DMS114 treated with DMSO at 0.1 percent for 48 hours (cell line): ENCODE measurements around the gene SERINC2.

Source experiments
- DNase-seq: peaks from one replicate; lab custom pipeline; 2025; ENCODE audit not compliant: unreplicated experiment; lab: John Stamatoyannopoulos, UW

Gene SERINC2

DNA sequence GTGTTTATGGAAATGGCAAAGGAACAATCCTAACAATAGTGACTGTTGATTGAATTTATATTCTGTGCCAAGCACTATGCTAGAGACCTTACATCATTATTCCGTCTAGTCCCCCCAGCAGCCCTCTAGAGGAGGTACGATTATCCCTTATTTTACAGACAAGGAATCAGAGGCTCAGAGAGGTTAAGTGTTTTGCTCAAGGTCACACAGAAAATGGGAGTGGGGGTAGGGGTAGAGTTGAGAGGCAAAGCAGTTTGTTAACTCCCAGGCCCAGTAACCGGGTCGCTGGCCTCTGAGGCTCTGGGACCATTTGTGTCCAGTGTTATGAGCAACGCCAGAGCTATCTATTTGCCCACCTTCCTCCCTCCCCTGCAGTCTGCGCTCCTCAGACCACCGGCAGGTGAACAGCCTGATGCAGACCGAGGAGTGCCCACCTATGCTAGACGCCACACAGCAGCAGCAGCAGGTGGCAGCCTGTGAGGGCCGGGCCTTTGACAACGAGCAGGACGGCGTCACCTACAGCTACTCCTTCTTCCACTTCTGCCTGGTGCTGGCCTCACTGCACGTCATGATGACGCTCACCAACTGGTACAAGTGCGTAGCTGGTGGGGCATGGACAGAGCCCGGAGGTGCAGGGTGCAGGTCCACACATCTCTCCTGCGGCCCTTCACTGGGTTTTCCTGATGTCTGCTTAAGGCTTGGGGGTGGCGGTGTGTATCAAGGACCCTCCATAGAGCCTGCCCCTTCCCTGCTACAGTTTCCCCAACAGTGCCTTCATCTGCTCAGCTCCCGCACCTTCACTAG, 19.8 kb downstream of the SERINC2 start:
- DNase-seq: no peak

DNA sequence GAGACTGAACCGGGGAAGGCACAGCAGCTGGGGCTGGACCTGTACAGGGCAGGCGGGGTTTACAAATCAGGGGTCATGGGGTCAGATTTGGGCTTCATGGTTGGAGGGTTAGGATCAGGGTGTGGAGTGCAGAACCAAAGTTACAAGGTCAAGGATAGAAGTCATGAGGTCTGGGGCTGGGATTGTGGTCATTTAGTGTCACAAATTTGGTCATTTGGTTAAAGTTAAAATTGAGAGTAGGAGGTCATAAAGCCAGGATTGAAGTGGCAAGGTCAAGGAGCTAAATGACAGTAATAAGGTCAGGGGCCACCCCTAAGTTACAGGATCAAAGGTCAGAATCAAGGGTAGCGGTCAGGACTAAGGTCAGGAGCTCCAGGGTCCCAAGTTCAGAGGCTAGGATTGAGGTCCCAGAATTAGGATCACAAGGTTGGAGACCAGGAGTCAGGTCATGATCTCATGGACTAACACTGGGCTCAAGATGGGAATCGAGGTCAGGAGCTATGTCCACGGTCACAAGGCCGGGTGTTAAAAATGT, 20.4 kb downstream of the SERINC2 start:
- DNase-seq: no peak

DNA sequence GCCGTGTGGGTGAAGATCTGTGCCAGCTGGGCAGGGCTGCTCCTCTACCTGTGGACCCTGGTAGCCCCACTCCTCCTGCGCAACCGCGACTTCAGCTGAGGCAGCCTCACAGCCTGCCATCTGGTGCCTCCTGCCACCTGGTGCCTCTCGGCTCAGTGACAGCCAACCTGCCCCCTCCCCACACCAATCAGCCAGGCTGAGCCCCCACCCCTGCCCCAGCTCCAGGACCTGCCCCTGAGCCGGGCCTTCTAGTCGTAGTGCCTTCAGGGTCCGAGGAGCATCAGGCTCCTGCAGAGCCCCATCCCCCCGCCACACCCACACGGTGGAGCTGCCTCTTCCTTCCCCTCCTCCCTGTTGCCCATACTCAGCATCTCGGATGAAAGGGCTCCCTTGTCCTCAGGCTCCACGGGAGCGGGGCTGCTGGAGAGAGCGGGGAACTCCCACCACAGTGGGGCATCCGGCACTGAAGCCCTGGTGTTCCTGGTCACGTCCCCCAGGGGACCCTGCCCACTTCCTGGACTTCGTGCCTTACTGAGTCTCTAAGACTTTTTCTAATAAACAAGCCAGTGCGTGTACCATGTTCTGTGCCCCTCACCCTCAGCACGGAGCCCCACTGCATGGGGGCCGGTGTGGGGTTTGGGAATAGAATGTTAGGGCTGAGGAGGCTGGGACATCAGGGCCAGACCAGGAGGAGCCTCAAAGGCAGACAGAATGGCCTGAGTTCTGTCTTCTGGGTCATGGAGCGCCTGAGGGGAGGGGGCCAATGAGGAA, 21.3 kb downstream of the SERINC2 start:
- no peak for DNase-seq

DNA sequence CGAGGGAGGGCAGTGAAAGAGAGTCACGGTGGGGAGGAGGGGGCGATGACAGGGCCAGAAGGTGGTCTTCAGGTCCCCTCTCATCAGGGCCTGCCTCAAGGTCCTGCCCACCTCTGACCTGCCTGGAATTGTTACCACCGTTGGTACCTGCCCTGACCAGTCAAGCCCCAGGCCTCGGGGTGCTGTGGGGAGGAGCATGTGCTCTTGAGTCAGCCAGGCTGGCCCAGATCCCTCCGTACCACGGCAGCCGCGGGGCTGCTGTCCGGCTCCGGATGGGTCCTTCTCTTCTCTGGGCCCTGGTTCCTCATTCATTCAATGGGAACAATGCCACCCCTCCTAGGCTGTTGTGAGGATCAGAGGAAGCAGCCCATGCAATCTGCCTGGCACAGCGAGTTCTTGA, 22.0 kb downstream of the SERINC2 start:
- DNase-seq: no peak

DNA sequence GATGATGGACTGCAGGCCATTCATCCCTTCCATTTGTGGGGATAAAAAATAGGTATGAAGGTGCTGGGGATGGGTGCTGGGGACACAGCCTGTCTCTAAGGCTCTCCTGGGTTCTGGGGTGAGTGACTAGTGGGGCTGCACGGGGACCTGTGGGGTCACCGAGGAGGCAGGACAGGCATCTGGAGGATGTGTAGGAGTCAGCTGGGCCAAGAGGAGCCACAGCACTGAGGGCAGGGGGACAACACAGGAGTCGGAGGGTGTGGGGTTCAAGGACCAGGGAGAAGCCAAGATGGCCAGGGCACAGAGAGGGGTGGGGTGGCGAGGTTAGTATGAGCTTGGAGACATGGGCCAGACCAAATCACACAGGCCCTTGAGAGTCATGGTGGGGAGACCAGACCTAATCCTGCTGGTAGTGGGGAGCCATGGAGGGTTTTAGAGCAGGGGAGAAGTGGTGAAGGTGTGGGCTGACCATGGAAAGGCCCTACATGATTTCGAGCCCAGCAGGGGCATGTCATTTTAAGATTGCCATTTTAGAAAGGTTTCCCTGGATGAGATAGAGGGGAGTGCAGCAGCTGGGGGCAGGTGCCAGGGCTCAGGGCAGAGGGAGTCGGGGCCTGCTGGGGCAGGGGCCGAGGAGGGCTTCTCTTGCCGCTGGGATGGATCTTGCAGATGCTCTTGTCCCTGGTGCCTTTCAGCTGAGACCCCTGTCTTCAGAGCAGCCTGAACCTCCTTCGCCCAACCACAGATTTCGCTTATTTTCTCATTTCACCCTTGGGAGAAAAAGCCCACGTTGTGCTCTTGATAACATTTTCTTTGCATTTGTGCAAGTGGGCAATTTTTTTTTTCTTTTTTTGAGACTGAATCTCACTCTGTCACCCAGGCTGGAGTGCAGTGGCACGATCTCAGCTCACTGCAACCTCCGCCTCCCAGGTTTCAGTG, 22.7 kb downstream of the SERINC2 start:
- DNase-seq: no peak

DNA sequence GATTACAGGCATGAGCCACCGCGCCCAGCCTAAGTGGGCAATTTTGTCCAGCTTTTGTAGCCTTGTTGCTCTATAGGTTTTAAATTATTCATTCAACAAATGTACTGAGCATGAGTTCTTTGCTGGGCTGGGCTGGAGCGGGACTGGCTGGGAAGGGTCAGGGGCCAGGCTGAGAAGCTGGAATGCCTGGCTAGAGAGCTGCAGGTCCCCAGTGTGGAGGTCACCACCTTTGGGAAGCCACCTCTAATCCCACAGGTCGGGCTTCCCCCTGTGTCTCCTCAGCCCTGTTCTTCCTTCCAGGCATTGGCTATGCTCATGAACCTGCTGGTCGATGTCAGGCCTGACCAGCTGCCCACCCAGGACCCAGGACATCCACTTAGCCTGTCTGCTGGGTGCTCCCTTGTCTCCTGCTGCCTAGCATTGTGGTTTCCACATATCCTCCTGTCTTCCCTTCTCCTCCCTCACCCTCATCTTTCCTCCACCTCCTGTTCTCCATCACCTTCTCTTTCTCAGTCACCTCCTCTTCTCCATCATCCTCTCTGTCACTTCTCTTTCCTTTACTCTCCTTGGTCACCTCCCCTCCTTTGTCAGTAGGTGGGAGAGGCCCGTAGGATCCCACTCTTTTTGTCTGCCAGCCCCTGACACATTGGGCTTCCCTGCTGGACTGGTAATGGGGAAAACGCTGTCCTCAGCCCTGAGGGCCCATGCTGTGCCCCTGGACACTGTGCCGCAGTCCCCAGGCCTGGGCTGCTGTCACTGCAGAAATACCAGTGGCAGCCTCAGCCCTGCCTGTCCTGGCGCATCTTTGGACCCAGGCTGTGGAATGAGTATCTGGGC, 23.8 kb downstream of the SERINC2 start:
- DNase-seq: no peak

DNA sequence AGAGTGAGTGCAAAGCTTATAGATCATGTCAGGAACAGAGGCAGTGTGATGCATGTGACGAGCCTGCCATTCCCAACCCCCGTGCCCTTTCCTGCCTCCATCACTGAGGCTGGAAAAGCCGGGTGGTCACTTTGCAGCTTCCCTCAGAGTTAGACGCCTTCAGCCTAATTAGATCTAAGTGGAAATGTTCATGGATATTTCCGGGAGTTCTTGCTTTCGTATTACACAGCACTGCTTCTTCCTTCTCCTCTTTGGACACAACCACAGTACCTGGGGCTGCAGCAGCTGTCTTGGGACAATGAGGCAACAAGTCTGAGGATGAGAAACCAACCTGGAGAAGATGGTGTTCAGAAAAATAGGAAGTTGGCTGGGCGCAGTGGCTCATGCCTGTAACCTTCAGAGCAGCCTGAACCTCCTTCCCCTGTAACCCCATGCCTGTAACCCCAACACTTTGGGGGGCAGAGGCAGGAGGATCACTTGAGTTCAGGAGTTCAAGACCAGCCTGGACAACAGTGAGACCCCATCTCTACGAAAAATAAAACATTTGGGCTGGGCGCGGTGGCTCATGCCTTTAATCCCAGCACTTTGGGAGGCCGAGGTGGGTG, 24.5 kb downstream of the SERINC2 start:
- no peak for DNase-seq

DNA sequence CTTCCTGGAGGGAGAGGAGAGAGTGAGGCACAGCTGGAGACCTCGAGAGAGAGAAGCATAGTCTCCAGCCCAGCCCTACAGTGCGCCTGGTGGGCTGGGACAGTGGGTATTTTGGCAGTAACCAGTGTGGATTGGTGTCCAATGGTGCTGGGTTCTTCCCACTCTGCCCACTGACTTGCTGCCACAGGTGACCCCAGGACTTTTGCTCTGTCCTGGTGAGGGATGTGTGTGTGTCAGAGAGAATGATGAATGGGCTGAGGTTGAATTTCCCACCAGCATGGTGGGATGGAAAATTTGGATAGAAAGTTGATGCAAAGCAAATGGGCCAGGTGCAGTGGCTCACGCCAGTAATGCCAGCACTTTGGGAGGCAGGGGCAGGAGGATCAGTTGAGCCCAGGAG, 26.3 kb downstream of the SERINC2 start:
- no peak for DNase-seq

DNA sequence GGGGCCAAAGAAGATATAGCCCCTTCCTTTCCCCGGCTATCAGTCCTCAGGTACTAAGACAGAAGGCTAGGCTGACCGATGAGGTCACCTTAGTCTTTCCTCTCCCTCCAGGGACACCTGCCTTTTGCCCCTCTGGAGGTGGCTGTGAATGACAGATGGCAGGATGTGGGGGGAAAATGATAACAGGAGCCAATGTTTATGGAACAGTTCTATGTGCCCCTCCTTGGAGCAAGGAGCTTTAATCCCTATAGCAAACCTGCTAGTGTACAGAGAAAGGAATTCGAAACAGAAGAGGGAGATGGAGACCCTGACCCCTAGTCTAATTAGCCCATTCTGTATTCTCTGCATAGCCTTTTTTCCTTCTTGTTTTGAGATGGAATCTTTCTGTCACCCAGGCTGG, 28.1 kb downstream of the SERINC2 start:
- no peak for DNase-seq

DNA sequence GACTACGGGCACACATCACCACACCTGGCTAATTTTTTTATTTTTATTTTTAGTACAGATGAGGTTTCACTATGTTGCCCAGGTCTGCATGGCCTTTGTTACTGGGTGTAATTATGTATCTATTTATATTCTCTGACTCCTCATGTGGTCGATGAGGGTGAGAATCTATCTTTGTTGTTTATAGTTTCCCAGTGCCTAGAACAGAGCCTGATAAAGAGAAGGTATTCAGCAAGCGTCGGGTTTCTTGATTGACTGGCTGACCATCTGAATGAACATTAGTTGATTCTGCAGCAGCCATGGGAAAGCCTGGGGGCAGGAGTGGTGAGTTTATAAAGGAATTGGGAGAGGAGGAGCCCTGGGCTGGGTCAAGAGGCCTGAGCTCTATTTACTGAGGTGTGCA, 28.5 kb downstream of the SERINC2 start:
- no peak for DNase-seq

DNA sequence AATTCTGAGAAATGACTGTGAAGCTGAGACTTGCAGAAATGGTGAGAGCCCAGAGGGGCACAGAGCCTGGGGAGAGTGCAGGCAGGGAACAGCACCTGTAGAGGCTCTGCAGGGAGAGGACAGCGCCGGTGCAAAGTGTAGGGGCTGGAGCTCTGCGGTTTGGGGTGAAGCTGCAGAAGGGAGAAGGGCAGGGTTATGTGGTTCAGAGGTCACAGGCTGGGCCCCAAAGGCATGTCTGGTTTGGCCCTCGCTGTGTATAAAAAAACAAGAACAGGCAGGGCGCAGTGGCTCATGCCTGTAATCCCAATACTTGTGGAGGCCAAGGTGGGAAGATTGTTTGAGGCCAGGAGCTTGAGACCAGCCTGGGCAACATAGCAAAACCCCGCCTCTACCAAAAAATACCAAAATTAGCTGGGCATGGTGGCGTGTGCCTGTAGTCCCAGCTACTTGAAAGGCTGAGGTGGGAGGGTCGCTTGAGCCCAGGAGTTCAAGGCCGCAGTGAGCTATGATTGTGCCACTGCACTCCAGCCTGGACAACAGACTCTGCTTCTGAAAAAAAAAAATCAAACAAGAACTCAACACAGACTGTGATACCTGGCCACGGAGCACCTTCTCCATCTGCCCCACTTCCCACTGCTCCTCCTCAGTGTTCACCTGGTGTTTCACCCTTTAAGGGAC, 29.1 kb downstream of the SERINC2 start:
- no peak for DNase-seq

DNA sequence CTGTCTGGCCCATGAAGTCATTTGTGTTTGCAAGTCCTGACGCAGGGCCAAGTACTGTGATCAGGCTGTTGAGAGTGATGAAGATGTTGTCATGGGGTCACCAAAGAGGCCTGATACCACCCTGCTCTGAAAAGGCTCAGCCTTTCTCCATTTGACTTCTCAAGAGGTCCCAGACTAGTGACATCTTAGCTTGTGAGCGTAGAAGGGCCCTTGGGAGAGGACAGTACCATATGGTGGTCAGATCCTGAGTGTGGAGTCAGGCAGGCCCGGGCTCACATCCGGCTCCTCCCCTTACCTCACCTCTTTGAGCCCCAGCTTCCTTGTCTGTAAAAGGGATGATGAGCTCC, 29.6 kb downstream of the SERINC2 start:
- no peak for DNase-seq

DNA sequence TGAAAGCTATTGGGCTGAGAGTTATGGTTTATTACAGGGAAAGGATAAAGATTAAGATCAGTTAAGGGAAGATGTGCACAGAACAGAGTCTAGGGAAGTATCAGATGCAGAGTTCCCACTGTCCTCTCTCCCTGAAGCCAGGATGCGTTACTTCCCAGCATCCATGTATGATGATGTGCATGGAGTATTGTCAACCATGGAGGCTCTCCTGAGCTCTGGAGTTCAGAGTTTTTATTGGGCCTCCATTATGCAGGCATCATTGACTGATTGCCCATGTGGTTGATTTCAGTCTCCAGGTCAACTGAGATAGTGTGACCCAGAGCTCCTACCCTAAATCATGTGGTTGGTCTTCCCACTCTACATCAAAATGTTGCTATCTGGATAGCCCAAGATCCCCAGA, 30.7 kb downstream of the SERINC2 start:
- DNase-seq: no peak

DNA sequence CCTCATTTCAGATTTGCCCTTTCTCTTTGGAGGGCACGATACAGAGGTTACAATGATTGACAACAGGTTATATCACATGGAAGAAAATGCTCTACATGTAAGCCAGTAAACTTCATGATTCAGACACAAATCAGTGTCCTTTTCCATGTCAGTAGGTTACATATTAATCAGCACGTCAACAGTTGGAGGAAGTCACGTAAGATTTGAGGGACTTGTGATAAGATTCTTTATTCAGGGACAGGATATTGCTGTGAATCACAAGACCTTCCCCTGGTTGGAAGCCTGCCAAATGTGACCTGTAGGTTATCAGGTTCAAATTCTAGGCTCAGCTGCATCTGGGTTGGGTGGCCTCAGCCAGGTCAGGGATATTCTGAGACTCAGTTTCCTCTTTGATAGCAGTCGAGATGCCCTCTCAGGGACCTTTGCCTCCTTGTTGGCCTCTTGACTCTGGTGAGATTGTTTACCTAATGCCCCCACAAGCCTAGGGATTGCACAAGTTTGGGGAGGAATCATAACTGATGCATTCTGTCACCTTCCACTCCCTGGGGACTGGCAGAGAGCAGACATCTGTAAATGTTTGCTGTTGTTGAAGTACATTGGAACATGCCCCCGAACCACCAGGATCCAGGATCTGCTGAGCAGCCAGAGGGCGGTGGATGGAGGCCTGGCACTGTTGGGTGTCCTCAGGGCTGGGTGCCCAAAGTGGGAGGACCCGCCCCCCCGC, 31.9 kb downstream of the SERINC2 start:
- DNase-seq: no peak

DNA sequence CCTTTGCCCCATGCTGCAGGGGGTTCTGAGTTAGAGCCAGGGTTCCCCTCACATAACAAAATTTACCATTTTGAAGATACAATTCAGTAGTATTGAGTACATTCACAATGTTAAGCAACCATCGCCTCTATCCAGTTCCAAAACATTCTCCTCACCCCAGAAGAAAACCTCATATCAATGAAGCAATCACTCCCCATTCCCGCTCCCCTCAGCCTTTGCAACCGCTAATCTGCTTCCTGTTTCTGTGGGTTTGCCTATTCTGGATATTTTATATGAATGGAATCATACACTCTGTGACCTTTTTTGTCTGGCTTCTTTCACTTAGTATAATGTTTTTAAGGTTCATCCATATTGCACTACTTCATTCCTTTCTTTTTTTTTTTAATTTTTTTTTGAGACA, 32.9 kb downstream of the SERINC2 start:
- DNase-seq: no peak

DNA sequence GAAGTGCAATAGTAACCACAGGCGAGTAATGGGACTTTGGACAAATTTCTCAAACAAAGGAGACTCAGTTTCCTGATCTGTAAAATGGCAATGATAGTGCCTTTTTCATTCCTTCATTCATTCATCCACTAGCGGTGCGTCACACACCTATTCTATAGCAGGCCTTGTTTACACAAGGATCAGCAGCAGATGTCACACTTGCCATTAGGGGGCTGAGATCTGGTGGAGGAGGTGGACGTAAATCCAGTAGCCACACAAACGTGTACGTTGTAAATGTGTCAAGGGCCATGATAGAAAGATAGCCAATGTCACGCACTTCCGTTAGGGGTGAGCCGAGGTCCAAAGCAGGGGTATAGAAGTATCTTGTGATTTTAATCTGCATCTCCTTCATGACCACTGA, 34.2 kb downstream of the SERINC2 start:
- no peak for DNase-seq

DNA sequence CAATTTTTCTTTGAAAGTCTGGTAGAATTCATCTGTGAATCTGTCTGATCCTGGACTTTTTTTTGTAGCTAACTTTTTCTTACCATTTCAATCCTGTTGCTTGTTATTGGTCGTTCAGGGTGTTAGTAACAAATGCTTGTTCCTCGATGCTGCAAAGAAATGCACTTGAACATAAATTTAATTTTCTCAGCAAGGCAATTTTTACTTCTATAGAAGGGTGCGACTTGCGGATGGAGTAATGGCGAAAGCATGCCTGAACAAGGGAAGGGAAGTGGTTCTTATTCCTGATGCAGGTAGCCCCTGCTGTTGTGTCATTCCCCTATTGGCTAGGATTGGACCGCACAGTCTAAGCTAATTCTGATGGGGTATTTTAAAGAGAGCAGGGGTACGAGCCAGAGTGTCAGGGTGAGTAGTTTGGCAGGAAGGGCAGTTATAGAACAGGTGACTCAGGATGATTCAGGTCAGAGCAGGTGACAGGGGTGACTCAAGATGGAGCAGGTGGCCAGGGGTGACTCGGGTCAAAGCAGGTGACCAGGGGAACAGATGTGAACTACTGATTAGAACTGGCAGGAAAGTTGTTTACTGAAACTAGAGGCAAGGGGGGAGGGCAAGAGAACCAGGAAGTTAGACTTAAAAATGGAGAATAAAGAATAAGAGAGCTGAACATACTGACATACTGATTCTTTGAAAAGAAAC, 40.5 kb downstream of the SERINC2 start:
- DNase-seq: no peak

DNA sequence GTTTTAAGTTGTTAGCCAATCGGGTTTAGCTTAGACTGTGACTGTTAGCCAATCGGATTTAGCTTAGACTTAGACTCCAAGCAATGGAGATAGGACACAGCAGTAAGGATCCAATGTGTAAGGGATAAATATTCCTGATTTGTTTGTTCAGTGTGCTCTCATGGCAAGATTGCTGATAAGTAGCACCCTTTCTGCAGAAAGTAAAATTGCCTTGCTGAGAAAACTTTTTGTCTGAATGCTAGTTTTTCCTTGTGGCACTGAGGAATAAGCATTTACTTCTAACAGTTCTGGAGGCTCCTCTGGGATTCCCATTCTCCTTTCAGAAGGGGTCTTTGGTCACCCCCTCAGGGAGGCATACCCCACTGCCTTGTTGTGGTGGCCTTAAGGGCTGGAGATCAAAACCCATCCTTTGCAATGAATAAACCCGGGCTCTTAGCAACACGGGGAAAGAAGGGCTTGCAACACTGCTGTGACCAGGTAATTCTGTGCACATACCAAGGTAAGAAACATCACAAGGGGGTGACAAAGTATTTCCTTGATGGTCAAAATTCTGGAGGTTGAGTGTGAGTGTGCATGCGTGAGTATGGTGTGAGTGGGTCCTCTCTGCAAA, 45.4 kb downstream of the SERINC2 start:
- DNase-seq: no peak
